AG09309 (cell line): ENCODE data around the gene PRR23B.
"Not testable (repeated sequence)": the region's sequence is repeated elsewhere in the genome, so short reads cannot be mapped to it uniquely, and the experiment has no call there.

Source experiments
- DNase-seq: peaks from one replicate; pipeline ENCODE4 v3.0.0-alpha.2; 2010; ENCODE audit warnings: low read depth
- H3K4me3 ChIP-seq: 2 replicates; pipeline ENCODE4 v1.5.1; 2011; ENCODE audit warnings: mild to moderate bottlenecking, low read depth, low read length, moderate library complexity; ENCODE audit not compliant: control insufficient read depth
- TF ChIP-seq, protein P1 (sequence below): IDR thresholded peaks from 2 replicates; pipeline ENCODE4 v1.5.1; 2011; ENCODE audit warnings: mild to moderate bottlenecking, low read depth, low read length, inconsistent platforms; ENCODE audit not compliant: insufficient read depth, control insufficient read depth; ENCODE audit errors: missing control alignments

Gene PRR23B

DNA sequence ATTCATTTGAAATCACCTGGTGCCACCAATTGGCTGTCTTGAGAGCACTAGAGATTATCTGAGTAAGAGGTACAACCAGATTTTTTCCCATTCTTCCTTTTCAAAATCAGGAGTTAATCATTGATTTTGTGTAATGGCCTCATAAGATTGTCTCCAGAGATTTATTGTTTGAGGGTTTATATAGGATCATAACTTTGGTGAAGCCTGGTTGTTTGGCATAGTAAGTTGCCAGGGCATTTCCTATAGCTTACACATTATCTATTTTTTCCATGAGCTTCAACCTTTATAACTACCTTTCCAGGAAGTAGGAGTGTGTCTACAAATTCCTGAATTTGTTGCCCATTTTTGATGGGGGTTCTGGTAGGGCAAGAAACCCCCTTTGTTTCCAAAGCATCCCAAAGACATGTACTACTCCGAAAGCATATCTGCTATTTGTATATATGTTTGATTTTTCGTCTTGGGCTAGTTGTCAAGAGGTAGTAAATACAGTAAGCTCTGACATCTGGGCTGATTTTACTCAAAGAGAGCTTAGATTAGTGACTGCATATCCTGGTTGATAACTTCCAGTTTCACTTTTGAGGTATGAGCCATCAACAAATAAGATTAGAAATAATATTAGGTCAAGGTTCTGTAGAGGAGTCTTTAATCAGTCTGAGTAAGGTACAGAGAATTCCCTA lies 11.7 kb upstream of the PRR23B start:
- TF ChIP-seq, protein P1, sequence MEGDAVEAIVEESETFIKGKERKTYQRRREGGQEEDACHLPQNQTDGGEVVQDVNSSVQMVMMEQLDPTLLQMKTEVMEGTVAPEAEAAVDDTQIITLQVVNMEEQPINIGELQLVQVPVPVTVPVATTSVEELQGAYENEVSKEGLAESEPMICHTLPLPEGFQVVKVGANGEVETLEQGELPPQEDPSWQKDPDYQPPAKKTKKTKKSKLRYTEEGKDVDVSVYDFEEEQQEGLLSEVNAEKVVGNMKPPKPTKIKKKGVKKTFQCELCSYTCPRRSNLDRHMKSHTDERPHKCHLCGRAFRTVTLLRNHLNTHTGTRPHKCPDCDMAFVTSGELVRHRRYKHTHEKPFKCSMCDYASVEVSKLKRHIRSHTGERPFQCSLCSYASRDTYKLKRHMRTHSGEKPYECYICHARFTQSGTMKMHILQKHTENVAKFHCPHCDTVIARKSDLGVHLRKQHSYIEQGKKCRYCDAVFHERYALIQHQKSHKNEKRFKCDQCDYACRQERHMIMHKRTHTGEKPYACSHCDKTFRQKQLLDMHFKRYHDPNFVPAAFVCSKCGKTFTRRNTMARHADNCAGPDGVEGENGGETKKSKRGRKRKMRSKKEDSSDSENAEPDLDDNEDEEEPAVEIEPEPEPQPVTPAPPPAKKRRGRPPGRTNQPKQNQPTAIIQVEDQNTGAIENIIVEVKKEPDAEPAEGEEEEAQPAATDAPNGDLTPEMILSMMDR = no peak
- no peak overlapping the region for H3K4me3 ChIP-seq
- DNase-seq = no peak

DNA sequence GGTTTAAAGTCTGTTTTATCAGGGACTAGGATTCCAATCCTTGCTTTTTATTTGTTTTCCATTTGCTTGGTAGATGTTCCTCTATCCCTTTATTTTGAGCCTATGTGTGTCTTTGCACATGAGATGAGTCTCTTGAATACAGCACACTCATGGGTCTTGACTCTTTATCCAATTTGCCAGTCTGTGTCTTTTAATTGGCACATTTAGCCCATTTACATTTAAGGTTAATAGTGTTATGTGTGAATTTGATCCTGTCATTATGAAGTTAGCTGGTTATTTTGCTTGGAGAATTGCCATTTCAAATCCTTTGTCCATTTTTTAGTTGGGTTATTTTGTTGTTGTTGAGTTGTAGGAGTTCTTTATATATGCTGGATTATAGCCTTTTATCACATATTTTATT lies 9.8 kb upstream of the PRR23B start:
- H3K4me3 ChIP-seq, DNase-seq: not testable (repeated sequence)

DNA sequence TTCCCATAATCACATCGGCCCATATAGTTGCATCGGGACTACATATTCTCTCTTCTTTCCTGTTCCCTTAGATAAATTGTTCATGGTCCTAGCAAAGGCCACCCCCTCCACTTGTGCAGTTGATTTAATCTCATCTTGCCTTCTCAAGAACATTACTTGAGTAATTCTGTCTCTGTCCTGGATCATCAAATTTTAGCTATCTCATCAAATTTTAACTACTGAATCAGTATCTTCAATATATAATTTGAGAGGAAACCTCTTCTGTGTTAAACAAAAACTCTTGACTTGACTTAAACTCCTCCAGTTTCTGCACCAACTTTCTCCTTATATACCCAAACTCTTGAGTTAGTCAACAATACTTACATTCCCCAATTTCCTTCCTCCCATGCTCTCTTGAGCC lies 4.2 kb upstream of the PRR23B start:
- no peak overlapping the region for H3K4me3 ChIP-seq
- TF ChIP-seq, protein P1 = no peak
- no peak for DNase-seq

DNA sequence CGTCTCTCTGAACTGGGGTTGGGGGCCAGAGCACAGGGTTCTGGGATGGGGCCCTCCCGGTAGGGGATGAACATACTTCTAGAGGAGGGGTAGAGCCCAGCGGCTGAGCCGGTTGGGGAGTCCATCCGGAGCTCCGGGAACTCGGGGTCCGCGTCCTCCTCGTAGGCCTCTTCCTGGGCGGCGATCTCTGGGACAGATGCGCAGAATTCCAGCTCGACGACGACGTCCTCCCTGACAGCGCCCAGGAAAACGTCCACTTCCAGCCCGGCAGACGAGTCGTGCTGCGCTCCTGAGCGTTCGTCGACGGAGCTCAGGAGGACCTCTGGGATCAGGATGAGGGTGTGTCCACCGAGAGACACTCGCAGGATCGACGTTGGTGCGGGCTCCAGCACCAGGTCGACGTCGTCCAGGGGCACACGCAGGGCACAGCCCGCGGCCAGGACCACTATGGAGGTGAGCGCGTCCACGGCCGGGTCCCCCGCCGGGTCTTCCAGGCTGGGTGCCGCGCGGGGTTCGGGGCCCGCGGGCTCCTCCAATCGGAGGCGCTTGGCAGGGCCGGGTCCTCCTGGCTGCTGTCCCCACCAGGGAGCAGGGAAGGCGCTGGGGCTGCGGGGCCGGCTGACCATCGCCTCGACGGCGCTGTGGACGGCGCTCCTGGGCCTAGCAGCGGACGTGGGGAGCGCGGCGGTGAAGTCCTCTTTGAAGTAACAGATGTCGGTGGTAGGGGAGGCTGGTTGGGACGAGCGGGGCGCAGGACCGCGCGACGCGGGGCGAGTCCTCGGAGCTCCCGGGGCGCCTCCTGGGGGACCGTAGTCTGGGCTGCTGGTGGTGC lies 474 bp downstream of the PRR23B start:
- TF ChIP-seq, protein P1 = no peak
- no peak for DNase-seq
- no peak overlapping the region for H3K4me3 ChIP-seq

DNA sequence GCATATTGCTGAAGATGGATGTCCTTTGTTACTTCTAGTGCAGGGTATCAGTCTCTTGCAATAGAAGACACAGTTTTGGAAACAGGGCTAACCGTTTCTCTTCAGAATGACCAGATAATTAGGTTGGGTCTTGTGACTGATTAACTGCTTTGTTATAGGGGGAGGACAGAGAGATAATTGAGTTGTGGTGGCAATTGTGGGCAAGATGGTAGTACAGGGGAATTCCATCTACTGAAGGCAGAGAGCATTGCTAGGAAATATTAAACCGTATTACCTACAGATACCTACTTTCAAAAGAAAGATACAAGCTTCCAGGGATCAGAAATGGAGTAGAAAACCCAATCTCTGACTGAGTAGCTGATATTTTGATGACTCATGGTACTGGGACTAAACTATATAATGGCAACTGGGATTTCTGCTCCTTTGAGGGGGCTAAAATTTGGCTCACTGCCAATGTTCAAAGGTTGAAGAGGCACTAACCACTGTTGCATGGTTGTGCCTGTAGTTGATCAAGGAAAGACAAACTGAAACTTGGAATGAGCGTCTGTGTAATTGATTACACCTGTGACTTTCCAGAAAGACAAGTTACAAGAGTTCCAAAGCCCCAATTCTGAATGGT lies 4.2 kb downstream of the PRR23B start:
- TF ChIP-seq, protein P1 = no peak
- no peak overlapping the region for H3K4me3 ChIP-seq
- DNase-seq = no peak

DNA sequence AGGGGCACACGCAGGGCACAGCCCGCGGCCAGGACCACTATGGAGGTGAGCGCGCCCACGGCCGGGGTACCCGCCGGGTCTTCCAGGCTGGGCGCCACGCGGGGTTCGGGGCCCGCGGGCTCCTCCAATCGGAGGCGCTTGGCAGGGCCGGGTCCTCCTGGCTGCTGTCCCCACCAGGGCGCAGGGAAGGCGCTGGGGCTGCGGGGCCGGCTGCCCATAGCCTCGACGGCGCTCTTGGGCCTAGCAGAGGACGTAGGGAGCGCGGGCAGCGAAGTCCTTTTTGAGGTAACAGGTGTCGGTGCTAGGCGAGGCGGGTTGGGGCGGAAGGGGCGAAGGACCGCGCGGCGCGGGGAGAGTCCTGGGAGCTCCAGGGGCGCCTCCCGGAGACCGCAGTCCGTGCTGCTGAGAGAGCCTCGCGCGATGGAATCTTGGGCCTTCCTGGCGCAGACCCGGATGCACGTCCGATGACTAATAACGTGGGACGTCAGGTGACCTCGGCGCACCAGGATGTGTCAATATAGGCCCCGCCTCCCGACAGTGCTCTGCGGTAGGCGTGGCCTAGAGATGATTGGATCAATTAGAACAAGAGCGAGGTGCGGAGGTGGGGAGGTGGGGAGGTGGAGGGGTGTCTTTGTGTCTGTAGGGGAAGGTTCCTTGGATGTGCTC lies 14.5 kb downstream of the PRR23B start, which contains the start of gene PRR23A:
TSS of gene PRR23A (minus strand) at position 218 of the 666 bp plus-strand sequence. CDS start at position 218, 0 bp downstream.
- no peak for DNase-seq
- TF ChIP-seq, protein P1 = no peak
- no peak within 1 kb of the TSS for H3K4me3 ChIP-seq
